ENCODE measurements around the gene CORO2A.

CORO2A gene

DNA sequence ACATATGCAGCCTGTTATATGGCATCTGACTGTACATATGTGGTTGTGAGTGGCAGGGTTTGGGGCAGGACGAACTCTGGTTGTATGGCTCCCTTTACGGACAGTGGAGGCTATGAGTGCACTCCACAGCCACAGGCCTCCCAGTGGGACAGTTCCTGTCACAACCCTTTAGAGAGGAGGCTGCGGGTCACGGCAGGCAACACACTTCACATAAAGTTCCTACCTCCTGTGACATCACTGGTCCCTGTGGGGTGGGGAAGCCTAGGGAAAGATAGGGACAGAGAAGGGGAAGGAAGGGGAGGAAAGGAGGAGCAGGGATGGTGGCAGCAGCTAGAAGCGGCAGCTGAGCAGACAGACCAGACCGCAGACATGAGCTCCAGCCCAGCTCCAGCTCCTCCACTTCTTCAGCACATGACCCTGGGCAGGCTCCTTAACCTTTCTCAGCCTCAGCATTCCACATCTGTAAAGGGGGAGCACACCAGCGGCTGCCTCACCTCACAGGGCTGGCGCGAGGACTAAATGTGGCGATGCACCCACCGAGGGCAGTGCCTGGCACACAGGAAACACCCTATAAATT, 27.4 kb upstream of the CORO2A start:
- no peak for DNase-seq (ENCODE audit: low read depth in 2 of 3, low spot score in 2 of 3)

GRCh38 chr9:98219364-98219716, 26.9 kb upstream of the CORO2A start:
- DNase-seq (ENCODE audit: low read depth in 2 of 3, low spot score in 2 of 3): no peak

DNA sequence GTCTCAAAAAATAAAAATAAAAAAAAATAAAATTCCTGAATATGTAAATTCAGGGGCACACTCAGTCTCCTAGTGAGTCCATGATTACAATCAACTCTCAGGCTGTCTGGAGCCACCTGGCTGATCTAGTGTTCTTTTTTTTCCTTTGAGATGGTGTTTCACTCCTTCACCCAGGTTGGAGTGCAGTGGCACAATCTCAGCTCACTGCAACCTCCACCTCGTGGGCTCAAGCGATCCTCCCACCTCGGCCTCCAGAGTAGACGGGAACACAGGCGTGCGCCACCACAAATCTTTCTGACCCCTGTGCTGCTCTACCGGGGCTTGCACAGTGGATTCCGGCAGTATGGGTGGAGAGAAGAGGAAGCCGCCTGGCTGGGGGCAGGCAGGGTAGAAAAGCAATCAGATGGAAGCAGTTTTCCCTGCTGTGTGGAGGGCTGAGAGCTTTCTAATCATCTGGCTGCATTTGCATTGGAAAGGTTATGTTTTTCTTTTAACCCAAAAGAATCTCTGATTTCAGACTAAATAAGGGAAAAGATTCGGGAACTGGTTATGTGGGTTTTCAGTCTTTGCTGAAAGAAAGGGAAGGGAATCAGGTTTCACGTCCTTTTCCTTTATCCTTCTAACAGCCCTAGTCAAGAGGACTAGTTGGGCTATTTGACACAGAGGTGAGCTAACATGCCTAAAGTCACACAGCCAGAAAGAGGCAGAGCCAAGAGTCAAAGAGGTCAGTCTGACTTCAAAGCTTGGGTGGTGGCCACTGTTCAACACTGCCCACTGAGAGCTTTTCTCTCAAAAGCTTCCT, 26.3 kb upstream of the CORO2A start:
- no peak for DNase-seq (ENCODE audit: low read depth in 2 of 3, low spot score in 2 of 3)

GRCh38 chr9:98217255-98217654, 24.8 kb upstream of the CORO2A start:
- DNase-seq (ENCODE audit: low read depth in 2 of 3, low spot score in 2 of 3): no peak

GRCh38 chr9:98216391-98216790, 24.0 kb upstream of the CORO2A start:
- DNase-seq (ENCODE audit: low read depth in 2 of 3, low spot score in 2 of 3): no peak

DNA sequence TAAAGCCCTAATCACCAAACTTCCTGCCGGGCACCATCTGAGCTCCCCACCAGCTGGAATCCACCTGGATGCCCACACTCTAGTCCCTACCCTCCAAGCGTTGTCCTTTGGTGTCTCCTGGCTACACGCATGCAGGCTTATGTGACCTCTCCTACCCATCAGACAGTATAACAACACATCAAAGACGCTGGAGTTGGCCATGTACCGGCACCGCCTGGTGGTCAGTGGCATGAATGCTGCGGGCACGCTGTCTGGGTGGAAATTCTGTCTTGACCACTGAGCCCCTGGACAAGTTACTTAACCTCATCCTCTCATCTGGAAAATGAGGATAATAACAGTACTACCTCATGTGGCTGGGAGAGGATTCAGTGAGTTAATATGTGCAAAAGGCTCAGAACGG, 23.4 kb upstream of the CORO2A start:
- DNase-seq (ENCODE audit: low read depth in 2 of 3, low spot score in 2 of 3): no peak

DNA sequence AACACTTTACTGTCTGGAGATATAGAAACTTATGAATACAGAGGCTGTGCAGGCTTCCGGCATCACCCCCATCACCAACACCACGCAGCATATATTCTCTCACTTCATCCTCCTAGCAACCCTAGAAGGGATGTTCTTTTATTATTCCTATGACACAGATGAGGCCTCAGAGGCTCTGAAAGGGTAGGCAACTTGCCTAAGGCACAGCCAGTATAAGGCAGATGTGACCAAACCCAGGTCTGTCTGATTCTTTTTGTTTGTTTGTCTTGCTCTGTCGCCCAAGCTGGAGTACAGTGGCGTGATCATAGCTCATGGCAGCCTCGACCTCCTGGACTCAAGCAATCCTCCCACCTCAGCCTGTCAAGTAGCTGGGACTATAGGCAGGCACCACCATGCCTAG, 22.8 kb upstream of the CORO2A start:
- DNase-seq (ENCODE audit: low read depth in 2 of 3, low spot score in 2 of 3): no peak

DNA sequence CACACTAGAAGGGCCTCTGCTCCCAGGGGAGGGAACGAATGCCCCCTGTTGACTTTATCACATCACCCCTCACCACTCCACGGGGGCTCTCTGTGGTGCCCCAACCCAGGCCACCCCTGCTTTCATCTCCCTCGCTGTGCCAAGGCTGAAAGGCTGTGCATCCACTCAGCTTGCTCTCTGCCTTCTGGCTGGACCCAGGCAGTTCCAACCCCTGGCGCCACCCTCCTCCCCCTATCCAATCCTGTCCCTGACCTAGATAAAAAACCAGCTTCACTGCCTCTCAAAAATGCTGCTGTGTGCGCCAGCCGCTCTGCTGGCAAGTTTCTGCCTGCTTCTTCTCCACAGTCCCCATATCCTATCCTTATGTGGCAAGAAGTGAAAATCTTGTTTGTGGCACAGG, 22.4 kb upstream of the CORO2A start:
- no peak for DNase-seq (ENCODE audit: low read depth in 2 of 3, low spot score in 2 of 3)

DNA sequence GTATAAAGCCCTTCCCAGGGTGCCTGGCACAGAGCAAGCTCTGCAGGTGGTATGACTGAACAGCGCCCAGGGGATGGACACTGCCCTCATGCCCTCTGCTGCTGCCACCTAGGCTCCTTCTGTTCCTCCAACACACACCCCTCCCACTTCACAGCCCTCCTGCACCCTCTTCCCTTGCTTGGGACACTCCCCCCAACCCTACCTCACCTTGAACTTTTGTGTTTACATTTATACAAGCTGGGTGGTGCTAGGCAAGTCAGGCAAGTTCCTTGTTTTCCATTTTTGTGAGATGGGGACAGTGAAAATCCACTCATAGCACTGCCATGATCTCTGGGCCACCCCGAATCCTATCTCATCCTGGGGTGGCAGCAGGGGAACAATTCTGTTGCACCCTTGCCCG, 18.8 kb upstream of the CORO2A start:
- no peak for DNase-seq (ENCODE audit: low read depth in 2 of 3, low spot score in 2 of 3)

DNA sequence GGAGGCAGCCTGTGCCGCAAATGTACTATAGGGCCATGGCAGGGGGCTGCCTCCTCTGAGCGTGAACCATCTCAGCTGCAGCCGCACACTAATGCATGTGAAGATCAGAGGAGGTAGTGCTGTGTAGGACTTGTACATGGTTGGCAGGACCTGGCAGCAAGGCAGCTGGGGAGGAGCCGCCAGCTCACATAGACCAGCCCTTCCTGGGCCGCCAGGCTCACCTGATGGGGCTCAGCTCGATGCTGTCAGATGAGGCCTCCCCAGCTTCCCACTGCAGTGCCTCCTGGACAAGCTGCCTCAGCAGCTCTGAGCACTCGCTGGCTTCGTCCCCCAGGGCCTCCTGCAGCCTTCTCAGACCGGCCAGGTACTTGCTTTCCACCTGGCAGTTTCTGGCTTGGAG, 18.0 kb upstream of the CORO2A start:
- no peak for DNase-seq (ENCODE audit: low read depth in 2 of 3, low spot score in 2 of 3)

DNA sequence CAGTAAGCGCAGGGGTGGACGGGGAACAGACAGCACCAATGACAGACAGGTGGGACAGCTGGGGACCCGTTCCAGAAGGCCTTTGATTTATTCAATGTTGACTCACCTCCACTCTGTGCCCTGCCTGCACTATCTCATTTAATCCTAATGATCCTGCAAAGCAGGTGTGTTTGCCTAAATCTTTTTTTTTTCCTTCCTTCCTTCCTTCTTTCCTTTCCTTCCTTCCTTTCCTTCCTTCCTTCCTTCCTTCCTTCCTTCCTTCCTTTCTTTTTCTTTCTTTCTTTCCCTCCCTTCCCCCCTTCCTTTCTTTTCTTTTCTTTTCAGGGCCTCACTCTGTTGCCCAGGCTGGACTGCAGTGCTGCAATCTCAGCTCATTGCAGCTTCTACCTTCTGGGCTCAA, 17.1 kb upstream of the CORO2A start:
- no peak for DNase-seq (ENCODE audit: low read depth in 2 of 3, low spot score in 2 of 3)

GRCh38 chr9:98208635-98209034, 16.2 kb upstream of the CORO2A start:
- no peak for DNase-seq (ENCODE audit: low read depth in 2 of 3, low spot score in 2 of 3)

DNA sequence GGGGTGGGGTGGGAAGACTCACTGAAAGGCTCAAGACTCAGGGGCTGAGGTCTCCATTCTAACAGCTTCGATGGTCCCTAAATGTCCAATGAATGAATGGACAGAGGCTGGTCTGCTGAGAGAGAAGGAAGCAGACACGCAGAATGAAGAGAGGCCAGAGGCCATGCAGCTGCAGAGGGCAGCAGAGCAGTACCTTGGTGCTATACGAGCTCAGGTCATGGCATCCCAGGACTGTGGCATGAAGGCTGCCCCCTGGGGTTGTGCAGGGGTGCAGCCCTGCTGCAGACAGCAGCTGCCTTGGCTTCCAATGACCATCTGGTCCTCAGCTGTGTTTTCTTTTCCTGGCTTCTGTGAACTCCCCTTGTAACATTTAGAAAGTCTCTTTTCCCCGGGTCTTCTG, 15.2 kb upstream of the CORO2A start:
- no peak for DNase-seq (ENCODE audit: low read depth in 2 of 3, low spot score in 2 of 3)

DNA sequence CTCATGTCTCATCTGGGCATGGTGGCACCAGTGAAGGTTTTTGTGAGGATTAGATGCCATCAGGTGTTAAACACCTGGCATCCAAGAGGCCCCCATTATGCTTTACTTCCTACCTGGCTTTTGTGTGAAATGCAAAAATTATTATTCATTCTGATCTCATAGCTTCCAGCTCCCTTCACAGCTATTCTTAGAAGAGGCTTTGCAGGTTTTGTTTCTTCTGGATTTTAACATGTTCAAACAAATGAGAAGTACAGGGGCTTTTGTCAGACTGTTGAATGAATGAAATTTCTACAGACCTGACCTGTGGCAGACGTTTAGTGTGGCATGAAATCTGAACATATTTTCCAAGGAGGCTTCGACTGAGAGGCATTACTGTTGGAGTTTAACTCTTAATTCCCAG, 14.3 kb upstream of the CORO2A start:
- no peak for DNase-seq (ENCODE audit: low read depth in 2 of 3, low spot score in 2 of 3)

DNA sequence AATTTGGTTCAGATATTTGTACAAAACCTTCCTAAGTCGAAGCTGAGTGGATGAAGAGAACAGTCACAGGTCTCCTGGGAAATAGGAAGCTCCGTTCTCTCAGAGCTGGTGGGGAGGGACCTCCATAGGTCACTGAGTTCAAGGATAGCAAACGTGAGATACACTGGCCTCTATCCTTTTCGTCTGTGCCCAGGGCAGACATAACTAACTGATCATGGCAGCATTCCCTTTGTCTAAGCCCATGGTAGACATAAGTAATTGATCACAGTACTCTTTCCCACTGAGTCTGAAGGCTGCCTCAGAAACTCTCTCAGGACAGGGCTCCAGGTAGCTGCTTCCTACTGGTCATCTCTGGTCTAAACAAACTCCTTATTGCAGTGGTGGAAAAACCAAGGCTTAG, 12.3 kb upstream of the CORO2A start:
- DNase-seq (ENCODE audit: low read depth in 2 of 3, low spot score in 2 of 3): no peak

GRCh38 chr9:98203153-98203552, 10.7 kb upstream of the CORO2A start:
- no peak for DNase-seq (ENCODE audit: low read depth in 2 of 3, low spot score in 2 of 3)

DNA sequence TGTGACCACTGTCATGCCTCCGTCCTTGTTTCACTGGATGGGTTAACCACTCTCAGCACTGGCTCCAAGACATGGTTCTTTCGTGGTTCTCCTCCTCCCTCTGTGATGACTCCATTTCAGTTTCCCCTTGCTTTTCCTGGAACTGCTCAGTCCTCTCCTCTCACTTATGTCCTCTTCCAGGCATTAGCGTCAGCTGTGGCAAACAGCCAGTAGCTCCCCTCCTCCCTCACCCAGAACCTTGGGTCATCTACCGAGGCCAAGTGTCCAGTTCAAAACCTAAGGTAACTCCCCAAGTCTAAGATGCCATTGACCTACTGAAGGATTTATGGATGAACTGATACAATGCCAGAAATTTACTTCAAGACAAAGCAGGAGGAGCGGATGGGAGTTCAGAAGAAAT, 9.8 kb upstream of the CORO2A start:
- no peak for DNase-seq (ENCODE audit: low read depth in 2 of 3, low spot score in 2 of 3)

DNA sequence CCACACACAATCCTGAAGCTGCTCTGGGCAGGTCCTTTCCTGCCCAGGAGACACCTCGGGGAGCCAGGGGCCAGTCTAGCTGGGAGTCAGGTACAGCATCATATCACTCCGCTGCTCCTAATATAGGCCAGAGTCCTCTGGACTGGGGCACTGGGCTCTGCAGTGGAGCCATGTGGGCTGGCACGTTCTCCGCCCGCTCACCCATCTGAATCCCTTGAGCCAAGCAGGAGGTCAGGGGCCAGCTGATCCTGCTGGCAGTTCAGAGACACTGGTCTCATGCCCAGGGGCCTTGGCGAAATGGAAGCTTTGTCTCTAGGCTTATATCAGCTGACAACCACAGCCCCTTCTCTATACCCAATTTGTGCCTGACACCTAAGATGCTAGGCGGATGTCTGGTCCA, 9.3 kb upstream of the CORO2A start:
- DNase-seq (ENCODE audit: low read depth in 2 of 3, low spot score in 2 of 3): no peak

DNA sequence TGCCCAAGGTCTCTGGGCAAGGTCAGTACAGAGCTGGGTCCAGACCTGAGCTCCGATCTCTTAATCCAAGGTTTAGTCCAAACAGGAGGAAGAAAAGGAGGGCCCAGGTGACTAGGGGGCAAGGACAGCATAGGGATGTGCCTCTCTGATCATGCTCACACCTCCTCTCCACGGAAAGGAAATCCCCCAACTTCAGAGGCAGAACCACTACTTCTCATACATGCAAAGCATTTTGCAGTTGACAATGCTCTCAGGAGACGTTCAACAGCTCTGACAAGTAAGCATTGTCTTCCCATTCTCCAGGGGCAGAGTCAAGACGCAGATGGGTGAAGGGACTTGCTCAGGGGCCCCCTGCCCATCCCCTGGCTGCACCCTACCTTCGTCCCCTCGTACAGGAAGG, 8.7 kb upstream of the CORO2A start:
- no peak for DNase-seq (ENCODE audit: low read depth in 2 of 3, low spot score in 2 of 3)

- no peak for DNase-seq (ENCODE audit: low read depth in 2 of 3, low spot score in 2 of 3)
Measured at GRCh38 chr9:98199388-98200033, 7.1 kb upstream of the CORO2A start.

DNA sequence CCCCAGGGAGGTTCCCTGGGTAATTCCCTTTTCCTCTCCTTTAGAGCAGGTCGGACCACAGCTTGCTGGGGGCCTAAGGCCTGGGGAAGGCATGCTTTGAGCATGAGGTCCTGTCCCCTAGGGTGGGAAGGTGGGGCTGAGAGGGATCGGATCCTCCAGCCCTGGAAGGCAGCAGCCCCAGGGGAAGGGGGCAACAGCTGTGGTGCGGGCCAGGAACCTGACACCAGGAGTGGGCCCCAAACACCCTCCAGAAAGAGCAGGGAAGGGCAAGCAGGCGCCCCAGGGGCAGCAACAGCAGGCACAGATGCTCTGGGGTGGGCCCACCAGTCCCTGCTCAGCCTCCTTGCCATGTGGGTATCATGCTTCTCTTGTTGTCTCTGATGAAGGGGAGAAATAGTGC, 3.2 kb upstream of the CORO2A start:
- DNase-seq (ENCODE audit: low read depth in 2 of 3, low spot score in 2 of 3): no peak

DNA sequence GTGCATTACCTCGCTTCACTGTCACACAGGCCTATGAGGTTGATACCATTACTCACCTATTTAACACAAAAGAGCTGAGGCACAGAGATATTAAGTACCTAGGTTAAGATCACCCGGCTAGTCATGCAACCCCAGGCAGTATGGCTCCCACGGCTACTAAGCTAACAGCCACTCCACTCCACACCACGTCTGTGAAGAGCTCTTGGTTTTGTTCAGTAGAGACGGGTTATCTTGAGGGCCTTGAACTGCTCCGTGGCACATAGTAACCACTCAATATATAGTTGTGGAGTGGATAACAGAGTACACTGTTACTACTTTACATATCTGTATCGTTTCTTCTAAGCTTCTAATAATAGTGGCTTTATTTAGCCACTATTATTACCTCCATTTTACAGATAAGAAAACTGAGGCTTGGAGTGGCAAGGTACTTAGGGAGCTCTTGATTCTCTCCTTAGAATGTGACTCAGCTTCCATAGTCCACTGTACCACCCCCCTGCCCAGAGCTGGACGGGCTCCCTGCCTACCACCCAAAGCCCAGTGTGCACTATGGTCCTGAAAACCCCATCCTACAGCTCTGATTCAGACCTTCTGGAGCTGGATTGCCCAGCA, 1.0 kb upstream of the CORO2A start:
- no peak for DNase-seq (ENCODE audit: low read depth in 2 of 3, low spot score in 2 of 3)

All from activated CD8-positive, alpha-beta memory T cell treated with anti-CD3 and anti-CD28 coated beads for 48 hours (primary cell).